HFFc6 (cell line): ENCODE data around the gene CDH16. TPM values are rescaled to one million over a fixed set of nuclear protein-coding genes. Genes with fewer than 3 reads are reported as not detected.

Source experiments
- DNase-seq: peaks from one replicate; pipeline ENCODE4 v3.0.0-alpha.2; 2018
- H3K27ac Mint-ChIP-seq: 2 replicates; pipeline ENCODE4 v1.8.0; 2020; ENCODE audit warnings: mild to moderate bottlenecking, mixed read lengths
- H3K27me3 Mint-ChIP-seq: 2 replicates; pipeline ENCODE4 v1.8.0; 2021; ENCODE audit warnings: mild to moderate bottlenecking, moderate library complexity, mixed read lengths; ENCODE audit not compliant: insufficient read depth
- H3K36me3 Mint-ChIP-seq: 2 replicates; pipeline ENCODE4 v1.8.0; 2021; ENCODE audit warnings: low read depth, mixed read lengths
- H3K4me1 Mint-ChIP-seq: 2 replicates; pipeline ENCODE4 v1.8.0; 2020; ENCODE audit warnings: low read depth, mixed read lengths
- H3K4me3 Mint-ChIP-seq: 2 replicates; pipeline ENCODE4 v1.8.0; 2020; ENCODE audit warnings: mild to moderate bottlenecking, moderate library complexity, mixed read lengths
- H3K9me3 Mint-ChIP-seq: 2 replicates; pipeline ENCODE4 v1.8.0; 2020; ENCODE audit warnings: mild to moderate bottlenecking, mixed read lengths
- CTCF ChIP-seq: fragments of 200-600 bp; sonication (generic); IDR thresholded peaks from 2 replicates; pipeline ENCODE4 v1.5.0; 2021; ENCODE audit warnings: antibody characterized with exemption, mild to moderate bottlenecking
- total RNA-seq, 6 experiments: library from RNA; stranded (reverse); fragmentation: NEBNext Ultra II Directional; extraction: Animal tissue kit (Norgen Biotek cat#: 25700); gene quantifications; 2 replicates in 1 of 6; 3 replicates in 5 of 6; pipeline ENCODE4 v1.2.3, GENCODE V29; 2021

Gene CDH16
- total RNA-seq, 6 experiments from 2014 or later = 0.09 TPM; not detected in 5

- no peak for DNase-seq
- no peaks in the 10 kb centered on the region for H3K36me3 Mint-ChIP-seq
- H3K27me3 Mint-ChIP-seq = no peaks in the 10 kb centered on the region
- H3K4me1 Mint-ChIP-seq = peaks cover 33% of the 10 kb centered on the region
- no peak for TF ChIP-seq CTCF
- H3K4me3 Mint-ChIP-seq = no peak overlapping the region
- H3K9me3 Mint-ChIP-seq = no peaks in the 10 kb centered on the region
- no peak overlapping the region for H3K27ac Mint-ChIP-seq
Observed at GRCh38 chr16:66869424-66869823, 49.3 kb downstream of the CDH16 start.

- Mint-ChIP-seq H3K9me3 (no peaks in the 10 kb centered on the region), H3K36me3 (no peaks in the 10 kb centered on the region), H3K4me1 (peaks cover 14% of the 10 kb centered on the region), H3K27me3 (peaks cover 3% of the 10 kb centered on the region; the same call in 1 of the 2 replicates), H3K27ac (no peak overlapping the region), H3K4me3 (no peak overlapping the region)
- TF ChIP-seq CTCF = no peak
- DNase-seq = no peak
Observed at GRCh38 chr16:66863707-66864106, 55.0 kb downstream of the CDH16 start.

GRCh38 chr16:66862023-66862520 lies 56.6 kb downstream of the CDH16 start:
- no peak for TF ChIP-seq CTCF
- H3K36me3 Mint-ChIP-seq = no peaks in the 10 kb centered on the region
- peaks cover 7% of the 10 kb centered on the region for H3K4me1 Mint-ChIP-seq
- H3K27me3 Mint-ChIP-seq = peaks cover 3% of the 10 kb centered on the region; the same call in 1 of the 2 replicates
- no peak for DNase-seq
- H3K27ac Mint-ChIP-seq = no peak overlapping the region
- no peaks in the 10 kb centered on the region for H3K9me3 Mint-ChIP-seq
- H3K4me3 Mint-ChIP-seq = no peak overlapping the region

GRCh38 chr16:66859397-66860068 lies 59.2 kb downstream of the CDH16 start:
- no peak overlapping the region for H3K4me3 Mint-ChIP-seq
- TF ChIP-seq CTCF = no peak
- DNase-seq = no peak

GRCh38 chr16:66858740-66859396 lies 59.8 kb downstream of the CDH16 start:
- Mint-ChIP-seq H3K4me3 (no peak overlapping the region), H3K27ac (no peak overlapping the region), H3K36me3 (no peaks in the 10 kb centered on the region), H3K4me1 (peaks cover 7% of the 10 kb centered on the region), H3K9me3 (no peaks in the 10 kb centered on the region), H3K27me3 (peaks cover 3% of the 10 kb centered on the region; the same call in 1 of the 2 replicates)
- TF ChIP-seq CTCF = no peak
- DNase-seq = peak; percentile 72

More at GRCh38 chr16:66859397-66860068, 59.2 kb downstream of the CDH16 start:
- Mint-ChIP-seq H3K4me1 (peaks cover 7% of the 10 kb centered on the region), H3K27ac (no peak overlapping the region; the same call in 1 of the 2 replicates), H3K36me3 (no peaks in the 10 kb centered on the region), H3K27me3 (peaks cover 3% of the 10 kb centered on the region; the same call in 1 of the 2 replicates), H3K9me3 (no peaks in the 10 kb centered on the region)

Other genes with a start within 250 kb of the CDH16 start
- 10 to 100 TPM; 14.2 to 22.0 (median 18.8) TPM for gene CMTM4, start 222.1 kb downstream of the CDH16 start, total RNA-seq
- 100 to 1,000 TPM in 3 of 6 experiments, 10 to 100 TPM in 3; 84.7 to 103 (median 99.7) TPM for gene DYNC1LI2, start 167.3 kb downstream of the CDH16 start, total RNA-seq
- gene TERB1, start 117.3 kb downstream of the CDH16 start, total RNA-seq = not detected
- 10 to 100 TPM; 47.3 to 57.5 (median 53.8) TPM for gene NAE1, start 87.9 kb downstream of the CDH16 start, total RNA-seq
- not detected for gene CA7, start 74.5 kb downstream of the CDH16 start, total RNA-seq
- gene PDP2, start 38.4 kb downstream of the CDH16 start, total RNA-seq = 10 to 100 TPM; 12.8 to 17.7 (median 16.2) TPM
- gene RRAD, start 6.7 kb upstream of the CDH16 start, total RNA-seq = 1 to 10 TPM in 4 of 6 experiments, under 1 TPM in 2; 0.52 to 2.0 (median 1.5) TPM
- gene CIAO2B, start 15.5 kb upstream of the CDH16 start, total RNA-seq = 100 to 1,000 TPM in 2 of 6 experiments, 10 to 100 TPM in 4; 90.9 to 108 (median 98.6) TPM
- 10 to 100 TPM; 35.1 to 42.3 (median 40.2) TPM for gene CES2, start 16.6 kb upstream of the CDH16 start, total RNA-seq
- gene CES3, start 42.4 kb upstream of the CDH16 start, total RNA-seq = under 1 TPM in 5 of 6 experiments, not detected in 1; 0.06 to 0.39 (median 0.14) TPM
- 1 to 10 TPM; 1.7 to 3.5 (median 2.3) TPM for gene CES4A, start 69.7 kb upstream of the CDH16 start, total RNA-seq
- 10 to 100 TPM; 55.2 to 84.4 (median 69.5) TPM for gene CBFB, start 110.3 kb upstream of the CDH16 start, total RNA-seq
- gene PHAF1, start 191.1 kb upstream of the CDH16 start, total RNA-seq = 10 to 100 TPM in 5 of 6 experiments, 1 to 10 TPM in 1; 10.0 to 13.8 (median 11.8) TPM
- gene B3GNT9, start 232.1 kb upstream of the CDH16 start, total RNA-seq = 10 to 100 TPM; 45.7 to 55.1 (median 50.1) TPM
- 10 to 100 TPM; 12.8 to 16.8 (median 15.8) TPM for gene TRADD, start 241.0 kb upstream of the CDH16 start, total RNA-seq
- 10 to 100 TPM in 1 of 6 experiments, 1 to 10 TPM in 5; 7.2 to 10.8 (median 7.8) TPM for gene FBXL8, start 241.1 kb upstream of the CDH16 start, total RNA-seq
- 1 to 10 TPM; 3.3 to 5.5 (median 4.6) TPM for gene HSF4, start 245.9 kb upstream of the CDH16 start, total RNA-seq